NT2/D1 (cell line): Measurements from ENCODE around the gene ZNF587.

Experiments
- SUZ12 ChIP-seq: IDR thresholded peaks from 2 replicates; pipeline ENCODE4 v1.6.1; 2011; ENCODE audit not compliant: insufficient read length, insufficient read depth; ENCODE audit errors: extremely low read depth
- YY1 ChIP-seq: IDR thresholded peaks from 2 replicates; pipeline ENCODE4 v1.6.1; 2011; ENCODE audit not compliant: insufficient read length, insufficient read depth
- ZNF274 ChIP-seq: IDR thresholded peaks from 2 replicates; pipeline ENCODE4 v1.6.1; 2011; ENCODE audit warnings: mild to moderate bottlenecking, low read depth, low read length

DNA sequence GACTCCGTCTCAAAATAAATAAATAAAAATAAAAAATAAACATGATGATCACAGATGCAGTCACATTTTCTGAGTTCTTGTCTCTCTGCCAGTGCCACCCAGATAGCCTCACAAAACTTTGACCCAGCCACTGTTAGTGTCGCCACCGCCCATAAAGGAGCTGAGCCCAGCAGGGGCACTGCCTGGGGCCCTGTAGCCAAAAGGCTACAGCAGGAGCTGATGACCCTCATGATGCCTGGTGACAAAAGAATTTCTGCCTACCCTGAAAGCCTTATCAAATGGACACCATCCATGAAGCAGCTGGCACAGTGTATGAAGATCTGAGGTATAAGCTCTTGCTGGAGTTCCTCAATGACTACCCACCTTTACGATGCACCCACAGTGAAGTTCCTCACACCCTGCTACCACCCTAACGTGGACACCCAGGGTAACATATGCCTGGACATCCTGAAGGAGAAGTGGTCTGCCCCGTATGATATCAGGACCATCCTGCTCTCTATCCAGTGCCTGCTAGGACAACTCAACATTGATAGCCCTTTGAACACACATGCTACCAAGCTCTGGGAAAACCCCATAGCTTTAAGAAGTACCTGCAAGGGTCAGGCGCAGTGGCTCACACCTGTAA lies 18.3 kb downstream of the ZNF587 start:
- TF ChIP-seq YY1 = no peak
- TF ChIP-seq ZNF274 = no peak
- TF ChIP-seq SUZ12 = no peak
